Sigmoid colon (tissue), 7 donors: ENCODE measurements around the gene DCST1. TPM values are rescaled to one million over a fixed set of nuclear protein-coding genes. Genes with fewer than 3 reads are reported as not detected.

ENCODE experiments used
- DNase-seq: peaks from one replicate; pipeline ENCODE4 v3.0.0-alpha.2; 2019
- H3K27ac ChIP-seq, 4 donors: fragments of 200-600 bp; sonication (generic); one replicate each; pipeline ENCODE4 v1.5.1; 2016 to 2019; ENCODE audit warnings: mild to moderate bottlenecking in 1 of 4
- H3K27me3 ChIP-seq, 3 donors: fragments of 200-600 bp; sonication (generic); one replicate each; pipeline ENCODE4 v1.5.1; 2019; ENCODE audit warnings: mild to moderate bottlenecking in 1 of 3
- H3K36me3 ChIP-seq, 4 donors: fragments of 200-600 bp; sonication (generic); one replicate each; pipeline ENCODE4 v1.5.1; 2016 to 2019
- H3K4me1 ChIP-seq, 4 donors: fragments of 200-600 bp; sonication (generic); one replicate each; pipeline ENCODE4 v1.5.1; 2017 to 2019
- H3K4me3 ChIP-seq, 4 donors: fragments of 200-600 bp; sonication (generic); one replicate each; pipeline ENCODE4 v1.5.1; 2017 to 2019; ENCODE audit warnings: mild to moderate bottlenecking in 2 of 4, moderate library complexity in 1 of 4
- H3K9me3 ChIP-seq, 4 donors: fragments of 200-600 bp in 3 of 4; sonication (generic) in 3 of 4; one replicate each; pipeline versions ENCODE4 v1.5.1 to v1.6.1; 2013 to 2019
- CTCF ChIP-seq, 4 experiments: fragments of 450-650 bp in 3 of 4; fragments of 200-600 bp in 1 of 4; IDR thresholded peaks; one replicate each; pipeline ENCODE4 v1.5.1; 2016 to 2019; ENCODE audit warnings: antibody characterized with exemption in 4 of 4, mild to moderate bottlenecking in 3 of 4, moderate library complexity in 2 of 4
- EP300 ChIP-seq, 4 donors: sonication (generic); formaldehyde crosslinking; IDR thresholded peaks; one replicate each; pipeline ENCODE4 v1.6.1; 2017; ENCODE audit warnings: antibody characterized with exemption in 4 of 4
- POLR2A ChIP-seq, 2 donors: fragments of 450-650 bp; IDR thresholded peaks; one replicate each; pipeline ENCODE4 v1.6.1; 2016; ENCODE audit warnings: antibody characterized with exemption in 2 of 2, mild to moderate bottlenecking in 2 of 2, moderate library complexity in 2 of 2
- POLR2AphosphoS5 ChIP-seq, 4 donors: sonication (generic); formaldehyde crosslinking; IDR thresholded peaks; one replicate each; pipeline ENCODE4 v1.6.1; 2017; ENCODE audit warnings: antibody characterized with exemption in 4 of 4
- WGBS, 2 donors: extraction: QIAGEN DNeasy Blood & Tissue Kit; methylation state at CpG; one replicate each; pipeline ENCODE4 v1.1.7; 2013; 5-methylcytosine and 5-hydroxymethylcytosine counted together
- intact Hi-C: fragments of 100-400 bp; cut with DNase I; formaldehyde crosslinking; loops from one replicate; pipeline ENCODE4 v1.15.1; 2023
- polyA plus RNA-seq, 3 donors: library from polyadenylated mRNA; stranded (reverse); fragments of 200-250 nt; gene quantifications; one replicate each; pipeline ENCODE4 v1.2.3, GENCODE V29; 2013
- total RNA-seq, 4 donors: library from RNA; depleted of rRNA; stranded (reverse); fragments of >200 nt; gene quantifications; one replicate each; pipeline ENCODE4 v1.1.0, GENCODE V29; 2016
- donor health status: healthy with polysubstance abuse.
- donor health status: Bipolar disorder and iron deficiency.
- donor health status: healthy.

Gene DCST1
- total and polyA plus RNA-seq, 7 donors: 0.09 to 0.16 TPM; not detected in 5

DNA sequence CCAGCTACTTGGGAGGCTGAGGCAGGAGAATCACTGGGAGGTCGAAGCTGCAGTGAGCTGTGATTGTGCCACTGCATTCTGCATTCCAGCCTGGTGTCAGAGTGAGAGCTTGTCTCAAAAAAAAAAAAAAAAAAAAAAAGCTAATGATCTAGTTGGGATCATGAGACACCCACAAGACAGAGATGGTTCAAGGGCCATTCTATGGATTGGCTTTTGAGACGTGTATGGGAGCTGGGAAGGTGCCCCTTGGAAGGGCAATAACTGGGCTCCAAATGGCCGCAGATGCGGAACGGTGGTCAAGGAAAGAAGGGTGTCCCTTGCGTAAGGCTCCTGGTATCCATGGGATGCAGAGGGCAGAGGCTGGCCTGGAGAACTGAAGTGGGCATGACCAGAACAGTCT, 10.7 kb downstream of the DCST1 start:
- Histone ChIP-seq H3K4me1 (peaks cover 0 to 9% (median 6%) of the 10 kb centered on the region in 4 donors), H3K27me3 (no peaks in the 10 kb centered on the region), H3K4me3 (no peak overlapping the region), H3K36me3 (no peaks in the 10 kb centered on the region), H3K27ac (peak overlapping the region in 1 of 4 donors; percentile 18), H3K9me3 (no peaks in the 10 kb centered on the region)
- DNase-seq: no peak
- intact Hi-C loops: no loop called here
- no peak for TF ChIP-seq POLR2A (IDR thresholded peaks at IDR 0.05)
- TF ChIP-seq POLR2AphosphoS5 (IDR thresholded peaks at IDR 0.05): no peak
- TF ChIP-seq CTCF (IDR thresholded peaks at IDR 0.05): no peak
- TF ChIP-seq EP300 (IDR thresholded peaks at IDR 0.05): no peak
- WGBS, 2 donors: 77 to 84% methylated on average over 6 of the region's 6 CpGs

DNA sequence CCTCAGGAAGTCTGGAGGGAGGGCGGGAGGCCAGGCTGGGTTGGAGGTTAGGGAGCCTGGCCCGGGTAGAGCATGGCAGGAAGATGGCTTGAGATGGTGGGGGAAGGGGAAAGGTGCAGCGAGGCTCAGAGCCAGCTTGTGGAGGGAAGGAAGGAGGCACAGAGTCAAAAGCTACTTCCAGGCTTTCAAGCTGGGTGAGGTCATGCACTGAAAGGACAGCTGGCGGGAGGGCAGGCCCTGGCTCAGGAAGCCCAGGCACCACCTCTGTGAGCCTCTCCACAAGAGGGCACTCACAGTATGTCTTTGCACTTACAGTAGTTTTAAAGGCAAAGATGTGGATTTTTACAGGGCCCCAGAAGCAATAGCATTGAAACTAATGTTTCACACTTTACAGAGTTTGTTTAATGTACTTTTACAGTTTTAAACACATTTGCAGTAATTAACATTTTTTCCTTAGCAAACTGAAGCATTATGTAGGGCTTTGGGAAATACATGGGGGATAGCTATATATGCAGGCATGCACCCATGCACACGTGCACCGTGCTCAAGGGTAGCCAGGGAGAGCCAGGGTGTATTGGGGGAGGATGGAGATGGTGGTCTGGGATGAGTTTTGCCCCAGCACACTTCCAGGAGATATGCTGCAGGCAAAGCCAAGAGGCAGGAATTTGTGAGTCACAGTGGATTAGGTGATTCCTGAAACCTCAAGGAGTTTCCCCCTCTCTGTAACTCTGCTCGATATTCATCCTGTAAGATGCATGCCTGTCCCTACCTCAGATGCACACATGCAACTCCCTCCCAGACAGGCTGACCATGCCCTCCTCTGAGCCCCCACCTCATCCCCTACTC, 11.4 kb downstream of the DCST1 start:
- WGBS, 2 donors: 46 to 58% methylated on average over 7 of the region's 7 CpGs
- H3K27me3 ChIP-seq: no peaks in the 10 kb centered on the region
- H3K9me3 ChIP-seq: no peaks in the 10 kb centered on the region
- intact Hi-C loops: loop anchor here (1.0 kb wide), 1 partner anchor 16 kb away; no protein-coding TSS in a partner anchor
- peak; percentile 85 for DNase-seq
- H3K4me3 ChIP-seq: no peak overlapping the region
- H3K36me3 ChIP-seq: no peaks in the 10 kb centered on the region
- peaks cover 0 to 16% (median 12%) of the 10 kb centered on the region in 4 donors for H3K4me1 ChIP-seq
- peak overlapping the region in 1 of 4 donors; percentile 18 for H3K27ac ChIP-seq
- TF ChIP-seq CTCF (IDR thresholded peaks at IDR 0.05) (peak; percentile 22 to 73 (median 66)), POLR2A (IDR thresholded peaks at IDR 0.05) (no peak)

- Histone ChIP-seq H3K4me1 (peaks cover 0 to 37% (median 28%) of the 10 kb centered on the region in 4 donors), H3K4me3 (no peak overlapping the region), H3K9me3 (no peaks in the 10 kb centered on the region), H3K27ac (no peak overlapping the region), H3K27me3 (no peaks in the 10 kb centered on the region), H3K36me3 (peaks cover 0 to 6% (median 0%) of the 10 kb centered on the region in 4 donors)
- TF ChIP-seq POLR2AphosphoS5 (IDR thresholded peaks at IDR 0.05): no peak
- TF ChIP-seq EP300 (IDR thresholded peaks at IDR 0.05): no peak
- no peak for TF ChIP-seq CTCF (IDR thresholded peaks at IDR 0.05)
- TF ChIP-seq POLR2A (IDR thresholded peaks at IDR 0.05): no peak
- 79 to 91% methylated on average over 8 of the region's 8 CpGs for WGBS, 2 donors
- intact Hi-C loops: no loop called here
- DNase-seq: no peak
Observed at GRCh38 chr1:155048449-155049334, 15.1 kb downstream of the DCST1 start.

DNA sequence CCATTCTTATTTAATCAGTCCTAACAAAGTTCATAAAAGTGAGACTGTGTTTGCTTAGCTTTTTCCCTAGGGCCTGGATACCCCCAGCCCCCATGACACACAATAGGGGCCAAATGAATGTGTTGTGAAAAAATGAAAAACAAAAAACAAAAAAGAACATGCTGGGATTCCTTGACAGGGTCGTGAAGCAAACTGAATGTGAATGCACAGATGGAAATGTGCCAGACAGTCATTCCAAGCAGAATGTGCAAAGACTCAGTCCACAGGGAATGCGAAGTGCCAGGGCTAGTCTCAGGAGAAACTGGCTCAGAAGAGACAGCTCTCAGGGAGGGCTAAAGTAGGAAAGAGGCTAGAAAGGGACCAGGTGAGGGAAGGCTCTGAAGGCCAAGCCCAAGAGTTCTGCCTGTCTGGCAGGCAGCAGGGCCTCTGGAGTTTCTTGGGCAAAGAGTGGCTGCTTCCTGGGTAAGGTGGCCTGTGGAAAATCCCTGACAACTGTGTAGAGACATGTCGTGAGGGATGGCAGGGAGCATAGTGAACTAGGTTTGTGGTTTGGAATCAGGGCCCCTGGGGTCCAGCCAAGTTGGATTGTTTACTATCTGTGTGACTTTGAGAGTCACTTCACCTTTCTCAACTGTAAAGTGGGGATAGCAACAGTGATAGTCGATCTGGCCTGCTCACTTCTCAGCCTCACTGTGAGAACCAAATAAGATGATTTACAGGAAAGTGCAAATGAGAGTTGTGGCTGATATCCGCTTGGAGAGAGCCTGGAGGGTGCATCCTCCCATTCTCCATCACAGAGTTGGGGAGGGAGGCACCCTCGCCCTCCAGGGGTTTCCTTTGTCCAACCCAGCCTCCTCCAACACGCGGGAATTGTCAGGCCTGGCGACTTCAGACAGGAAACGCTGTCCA, 16.3 kb downstream of the DCST1 start:
- peak overlapping the region; percentile 92 to 96 (median 92) for H3K27ac ChIP-seq
- 10 to 21% methylated on average over 10 of the region's 10 CpGs for whole genome bisulfite sequencing, 2 donors
- peaks cover 0 to 17% (median 7%) of the 10 kb centered on the region in 4 donors for H3K36me3 ChIP-seq
- intact Hi-C loops: loop anchor here (2.0 to 10.0 kb wide), 3 partner anchors 35 to 495 kb away; partner anchors contain the start of genes UBE2Q1 and ZBTB7B
- no peaks in the 10 kb centered on the region for H3K9me3 ChIP-seq
- no peak for DNase-seq
- peaks cover 0 to 33% (median 23%) of the 10 kb centered on the region in 4 donors for H3K4me1 ChIP-seq
- TF ChIP-seq CTCF (IDR thresholded peaks at IDR 0.05) (no peak), EP300 (IDR thresholded peaks at IDR 0.05) (no peak), POLR2A (IDR thresholded peaks at IDR 0.05) (no peak), POLR2AphosphoS5 (IDR thresholded peaks at IDR 0.05) (peak in 1 of 4 donors; percentile 30)
- no peaks in the 10 kb centered on the region for H3K27me3 ChIP-seq
- peak overlapping the region; percentile 49 to 85 (median 68) for H3K4me3 ChIP-seq
